HG03442 (cell line): Measurements from ENCODE around the gene SSX2B.
"Not testable (repeated sequence)": the region's sequence is repeated elsewhere in the genome, so short reads cannot be mapped to it uniquely, and the experiment has no call there.

Experiments
- ATAC-seq: cut with Tn5 transposase; IDR thresholded peaks from one replicate; pipeline ENCODE4 v1.9.1; 2021; ENCODE audit warnings: mild to moderate bottlenecking, moderate library complexity; ENCODE audit not compliant: unreplicated experiment

The SSX2B gene, protein sequence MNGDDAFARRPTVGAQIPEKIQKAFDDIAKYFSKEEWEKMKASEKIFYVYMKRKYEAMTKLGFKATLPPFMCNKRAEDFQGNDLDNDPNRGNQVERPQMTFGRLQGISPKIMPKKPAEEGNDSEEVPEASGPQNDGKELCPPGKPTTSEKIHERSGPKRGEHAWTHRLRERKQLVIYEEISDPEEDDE

DNA sequence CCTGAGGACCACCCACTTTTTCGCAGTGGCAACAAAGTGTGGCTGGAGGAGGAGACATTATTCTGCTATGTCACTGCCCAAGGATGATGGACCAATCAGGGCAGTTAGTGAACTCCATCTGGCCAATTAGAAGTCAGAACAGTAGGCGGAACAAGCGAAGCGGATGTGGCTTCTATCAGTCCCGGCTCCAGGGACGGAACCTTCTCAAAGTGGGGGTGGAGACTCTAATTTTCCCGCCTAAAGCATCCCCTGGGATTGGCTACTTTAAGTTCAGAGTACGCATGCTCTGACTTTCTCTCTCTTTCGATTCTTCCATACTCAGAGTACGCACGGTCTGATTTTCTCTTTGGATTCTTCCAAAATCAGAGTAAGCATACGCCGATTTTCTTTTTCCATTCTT lies at the start of gene SSX2B:
TSS of gene SSX2B (plus strand) at position 301 of the 400 bp plus-strand sequence. CDS start 1,429 bp downstream, outside the sequence.
- ATAC-seq = not testable (repeated sequence)

DNA sequence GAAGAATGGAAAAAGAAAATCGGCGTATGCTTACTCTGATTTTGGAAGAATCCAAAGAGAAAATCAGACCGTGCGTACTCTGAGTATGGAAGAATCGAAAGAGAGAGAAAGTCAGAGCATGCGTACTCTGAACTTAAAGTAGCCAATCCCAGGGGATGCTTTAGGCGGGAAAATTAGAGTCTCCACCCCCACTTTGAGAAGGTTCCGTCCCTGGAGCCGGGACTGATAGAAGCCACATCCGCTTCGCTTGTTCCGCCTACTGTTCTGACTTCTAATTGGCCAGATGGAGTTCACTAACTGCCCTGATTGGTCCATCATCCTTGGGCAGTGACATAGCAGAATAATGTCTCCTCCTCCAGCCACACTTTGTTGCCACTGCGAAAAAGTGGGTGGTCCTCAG lies 44.0 kb upstream of the SSX2B start, which contains the start of gene SSX2:
TSS of gene SSX2 (minus strand) at position 101 of the 400 bp plus-strand sequence. CDS start 1,429 bp downstream, outside the sequence.
- ATAC-seq = not testable (repeated sequence)

DNA sequence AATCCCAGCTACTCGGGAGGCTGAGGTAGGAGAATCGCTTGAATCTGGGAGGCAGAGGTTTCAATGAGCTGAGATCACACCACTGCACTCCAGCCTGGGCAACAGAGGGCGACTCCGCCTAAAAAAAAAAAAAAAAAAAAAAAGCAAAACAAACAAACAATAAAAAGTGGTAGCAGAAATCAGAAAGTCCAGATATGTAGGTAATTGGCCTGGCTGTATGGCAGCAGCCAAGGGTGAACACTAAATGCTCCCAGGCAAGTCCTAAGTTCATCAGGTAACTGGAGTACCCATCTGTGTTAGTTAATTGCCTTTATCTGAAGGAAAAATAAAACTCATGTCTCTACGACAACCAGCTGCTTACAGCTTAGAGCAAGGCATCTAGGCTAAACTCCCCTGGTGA lies 14.9 kb downstream of the SSX2B start:
- not testable (repeated sequence) for ATAC-seq

DNA sequence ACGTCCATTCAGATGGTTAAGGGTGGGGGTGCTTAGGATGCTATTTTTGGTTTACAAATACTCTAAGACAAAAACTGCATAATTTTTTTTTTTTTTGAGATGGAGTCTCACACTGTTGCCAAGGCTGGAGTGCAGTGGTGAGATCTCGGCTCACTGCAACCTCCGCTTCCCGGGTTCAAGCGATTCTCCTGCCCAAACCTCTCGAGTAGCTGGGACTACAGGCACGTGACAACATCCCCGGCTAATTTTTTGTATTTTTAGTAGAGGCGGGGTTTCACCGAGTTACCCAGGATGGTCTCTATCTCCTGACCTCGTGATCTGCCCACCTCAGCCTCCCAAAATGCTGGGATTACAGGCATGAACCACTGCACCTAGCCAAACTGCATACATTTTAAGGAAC lies 22.5 kb downstream of the SSX2B start:
- ATAC-seq = not testable (repeated sequence)

DNA sequence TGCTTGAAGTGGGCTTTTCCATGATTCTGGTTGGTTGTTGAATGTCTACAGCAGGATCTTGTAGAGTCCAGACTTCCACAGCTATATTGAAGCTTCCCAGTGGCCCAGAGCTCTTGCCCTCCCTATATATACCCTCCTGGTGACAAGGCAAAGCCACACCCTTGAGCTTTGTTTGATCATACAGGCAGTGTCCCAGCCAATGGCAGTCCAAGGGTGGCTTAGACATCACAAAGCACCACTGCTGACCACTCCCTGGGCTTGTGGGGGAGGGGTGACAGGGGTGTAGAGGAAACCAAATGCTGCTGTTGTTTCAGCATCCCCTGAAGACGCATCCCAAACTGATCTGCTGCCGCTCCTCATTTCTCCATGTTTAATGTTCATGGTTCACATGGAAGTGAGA lies 46.3 kb downstream of the SSX2B start, which contains the start of gene SPANXN5:
TSS of gene SPANXN5 (minus strand) at position 101 of the 400 bp plus-strand sequence. CDS start at position 22, 79 bp downstream.
- not testable (repeated sequence) for ATAC-seq

DNA sequence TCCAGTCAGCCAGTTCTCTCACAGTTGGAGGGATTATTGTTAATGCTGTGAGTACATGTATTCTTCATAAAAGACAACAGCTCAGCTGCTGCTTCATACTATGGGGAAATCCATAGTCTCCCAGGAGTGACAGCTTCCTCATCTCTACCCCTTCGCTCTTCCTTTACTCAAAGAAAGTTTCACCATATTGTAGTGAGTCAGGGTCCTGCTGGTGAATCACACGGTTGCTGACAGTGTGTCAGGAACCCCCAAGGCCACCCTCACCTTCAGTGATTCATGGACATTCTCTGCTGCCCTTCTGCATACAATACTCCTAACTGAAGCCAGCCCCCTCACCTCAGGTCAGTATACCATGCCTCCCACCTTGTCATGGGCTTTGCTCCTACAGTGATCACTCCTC lies 53.8 kb downstream of the SSX2B start:
- not testable (repeated sequence) for ATAC-seq
